OCI-M2 (cell line): ENCODE results near the gene AADACL4.
"Not testable (repeated sequence)": the region's sequence is repeated elsewhere in the genome, so short reads cannot be mapped to it uniquely, and the experiment has no call there.

Experiments
- DNase-seq: peaks from one replicate; lab custom pipeline; 2025; ENCODE audit not compliant: unreplicated experiment; lab: John Stamatoyannopoulos, UW

The AADACL4 gene

DNA sequence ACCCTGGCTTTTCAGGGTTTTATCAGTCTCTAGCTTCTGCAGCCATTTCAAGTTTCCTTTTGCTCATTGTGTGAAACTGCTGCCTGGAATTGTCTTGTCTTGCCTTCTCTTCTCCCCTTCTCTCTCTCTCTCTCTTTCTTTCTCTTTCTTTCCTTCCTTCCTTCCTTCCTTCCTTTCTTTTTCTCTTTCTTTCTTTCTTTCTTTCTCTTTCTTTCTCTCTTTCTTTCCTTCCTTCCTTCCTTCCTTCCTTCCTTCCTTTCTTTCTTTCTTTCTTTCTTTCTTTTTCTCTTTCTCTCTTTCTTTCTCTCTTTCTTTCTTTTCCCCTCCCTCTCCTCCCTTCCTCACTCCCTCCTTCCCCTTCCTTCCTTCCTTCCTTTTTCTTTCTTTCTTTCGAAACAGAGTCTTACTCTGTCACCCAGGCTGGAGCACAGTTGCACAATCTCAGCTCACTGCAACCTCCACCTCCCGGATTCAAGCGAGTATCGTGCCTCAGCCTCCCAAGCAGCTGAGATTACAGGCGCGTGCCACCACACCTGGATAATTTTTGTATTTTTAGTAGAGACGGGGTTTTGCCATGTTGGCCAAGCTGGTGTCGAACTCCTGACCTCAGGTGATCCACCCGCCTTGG, 14.1 kb downstream of the AADACL4 start:
- DNase-seq, result not testable (repeated sequence)

DNA sequence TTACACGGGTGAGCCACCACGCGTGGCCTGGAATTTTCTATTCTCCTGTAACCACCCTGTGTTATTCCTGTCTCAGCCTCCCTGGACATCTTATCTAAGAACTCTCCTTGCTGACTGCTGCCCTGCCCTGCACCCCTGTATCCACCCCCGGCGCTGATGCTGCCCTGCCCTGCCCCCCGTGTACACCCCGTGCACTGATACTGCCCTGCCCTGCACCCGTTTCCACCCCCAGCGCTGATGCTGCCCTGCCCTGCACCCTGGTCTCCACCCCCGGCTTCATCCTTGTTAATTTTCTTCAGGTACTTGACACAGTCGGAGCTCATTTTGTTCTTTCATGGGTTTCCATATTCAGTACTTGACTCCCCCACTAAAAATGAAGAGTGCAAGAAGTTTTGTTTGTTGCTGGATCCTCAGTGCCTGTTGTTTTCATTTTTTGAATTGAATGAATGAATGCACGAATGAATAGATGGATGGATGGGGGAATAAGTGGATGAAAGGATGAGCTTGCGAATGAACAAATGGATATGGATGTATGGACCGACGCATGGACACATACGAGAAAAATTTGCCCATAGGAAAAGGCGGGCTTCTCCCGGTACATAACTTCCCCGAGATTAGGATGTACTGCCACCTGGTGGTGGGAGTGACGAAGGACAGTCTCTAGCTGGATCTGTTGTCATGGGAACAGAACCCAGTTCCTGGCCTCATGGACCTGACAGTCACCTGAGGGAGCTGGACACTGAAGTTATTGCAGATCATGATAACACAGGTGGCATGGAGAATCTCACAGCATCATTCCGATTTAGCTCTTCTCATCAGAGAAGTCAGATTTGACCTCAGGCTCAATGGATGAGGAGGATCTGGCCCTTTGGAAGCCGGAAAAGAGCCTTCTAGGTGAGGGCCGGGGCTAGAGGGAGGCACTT, 14.9 kb downstream of the AADACL4 start:
- peak; percentile 16 for DNase-seq

DNA sequence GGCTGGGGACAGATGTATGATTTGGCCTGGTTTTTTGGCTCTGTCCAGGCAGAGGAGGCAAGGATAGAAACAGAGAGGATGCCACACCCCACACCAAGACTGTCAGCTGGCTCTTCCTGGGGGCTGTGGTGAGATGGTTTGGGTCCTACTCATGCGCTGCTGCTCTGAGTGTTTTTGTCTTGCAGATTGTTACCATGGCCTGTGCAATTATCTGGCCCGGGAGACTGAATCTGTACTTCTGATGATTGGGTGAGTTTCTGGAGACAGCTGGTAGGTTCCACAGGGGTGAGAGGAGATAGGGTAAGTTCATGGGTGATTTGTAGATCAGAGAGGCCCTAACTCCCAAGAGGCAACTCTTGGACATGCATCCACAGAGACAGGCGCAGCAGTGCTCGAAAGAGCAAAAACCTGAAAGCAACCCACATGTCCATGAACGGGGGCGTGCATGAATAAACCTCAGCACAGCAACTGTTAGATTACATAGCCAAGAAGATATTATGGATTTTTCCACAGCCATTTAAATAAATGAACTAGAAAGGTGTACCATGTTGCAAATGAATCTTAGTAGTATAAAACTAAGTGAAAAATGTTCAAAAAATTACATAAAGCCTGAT, 17.8 kb downstream of the AADACL4 start:
- DNase-seq, result no peak

DNA sequence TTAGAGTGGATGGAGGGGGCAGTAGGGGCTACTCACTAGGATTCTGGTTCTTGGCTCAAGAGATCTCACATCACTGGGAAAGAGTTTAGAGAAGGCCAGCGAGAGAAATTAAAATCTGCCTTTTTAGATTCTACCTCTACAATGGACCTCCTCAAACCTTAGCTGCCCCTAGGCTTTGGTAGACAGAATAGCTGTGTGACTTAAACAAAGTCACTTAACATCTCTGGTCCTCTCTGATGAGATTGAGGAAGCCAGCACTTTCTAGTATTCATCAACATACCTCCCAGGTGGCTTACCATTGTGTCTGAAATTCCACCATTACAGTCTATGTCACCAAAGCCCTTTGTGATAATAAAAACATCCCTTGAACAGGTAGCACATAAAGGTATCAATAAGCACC, 18.7 kb downstream of the AADACL4 start:
- DNase-seq, result no peak

DNA sequence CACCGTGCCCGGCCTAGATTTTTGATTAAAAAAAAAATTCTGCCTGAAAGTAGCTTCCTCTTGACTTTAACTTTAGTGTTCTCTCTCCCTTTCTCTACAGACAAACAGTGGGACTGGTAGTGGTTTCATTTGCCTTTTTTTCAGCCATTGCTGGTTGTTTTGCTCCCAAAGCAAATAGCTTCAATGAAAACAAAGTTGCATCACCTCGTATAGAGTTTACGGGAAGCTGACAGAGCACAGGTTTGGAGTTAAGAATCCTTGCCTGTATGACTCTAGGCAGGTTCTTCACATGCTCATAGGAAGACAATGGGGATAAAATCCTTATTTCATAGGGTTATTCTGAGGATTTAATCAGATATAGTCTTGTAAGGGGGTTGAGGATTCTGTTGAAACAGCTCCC, 21.6 kb downstream of the AADACL4 start:
- no peak for DNase-seq

DNA sequence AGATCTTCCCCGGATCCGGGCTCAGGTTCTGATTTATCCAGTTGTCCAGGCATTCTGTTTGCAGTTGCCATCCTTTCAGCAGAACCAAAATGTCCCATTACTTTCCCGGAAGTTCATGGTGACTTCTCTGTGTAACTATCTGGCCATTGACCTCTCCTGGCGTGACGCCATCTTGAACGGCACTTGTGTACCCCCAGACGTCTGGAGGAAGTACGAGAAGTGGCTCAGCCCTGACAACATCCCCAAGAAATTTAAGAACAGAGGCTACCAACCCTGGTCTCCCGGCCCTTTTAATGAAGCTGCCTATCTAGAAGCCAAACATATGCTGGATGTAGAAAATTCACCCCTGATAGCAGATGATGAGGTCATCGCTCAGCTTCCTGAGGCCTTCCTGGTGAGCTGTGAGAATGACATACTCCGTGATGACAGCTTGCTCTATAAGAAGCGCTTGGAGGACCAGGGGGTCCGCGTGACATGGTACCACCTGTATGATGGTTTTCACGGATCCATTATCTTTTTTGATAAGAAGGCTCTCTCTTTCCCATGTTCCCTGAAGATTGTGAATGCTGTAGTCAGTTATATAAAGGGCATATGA, 22.4 kb downstream of the AADACL4 start:
- DNase-seq, result no peak

DNA sequence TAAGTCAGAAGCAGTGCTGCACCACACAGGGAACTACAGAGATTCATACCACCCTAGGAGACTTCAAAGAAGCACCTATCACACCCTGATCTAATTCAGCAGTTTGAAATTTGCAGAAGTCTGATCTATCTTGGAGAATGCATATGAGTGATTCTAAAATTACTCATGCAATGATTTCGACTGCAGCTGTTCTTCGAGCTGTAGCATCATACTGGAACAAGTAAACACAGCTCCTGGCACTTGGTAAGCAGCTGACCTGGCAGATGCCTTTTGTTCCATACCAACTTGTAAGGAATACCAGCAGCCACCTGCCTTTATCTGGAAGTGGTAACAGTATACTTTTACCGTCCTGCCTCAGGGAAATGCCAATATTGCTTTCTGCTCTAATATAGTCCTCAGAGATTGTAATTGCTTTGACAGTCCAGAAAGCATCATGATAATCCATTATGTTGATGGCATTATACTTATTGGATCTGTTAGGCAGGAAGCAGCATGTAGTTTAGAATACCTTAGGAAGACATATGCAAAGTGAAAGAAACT, 25.7 kb downstream of the AADACL4 start:
- DNase-seq, result no peak

DNA sequence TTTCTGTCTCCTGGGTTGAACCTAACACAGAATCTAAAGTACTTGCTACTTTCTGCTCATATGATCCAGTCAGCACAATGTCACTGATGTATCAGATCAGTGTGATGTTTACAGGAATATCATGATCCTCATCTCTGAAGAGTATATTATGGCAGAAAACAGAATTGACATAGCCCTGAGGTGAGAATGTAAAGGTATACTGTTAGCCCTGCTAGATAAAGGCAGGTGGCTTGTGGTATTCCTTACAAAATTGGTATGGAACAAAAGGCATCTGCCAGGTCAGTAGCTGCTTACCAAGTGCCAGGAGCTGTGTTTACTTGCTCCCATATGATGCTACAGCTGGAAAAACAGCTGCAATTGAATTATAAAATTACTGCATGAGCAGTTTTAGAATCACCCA, 30.5 kb downstream of the AADACL4 start:
- no peak for DNase-seq

DNA sequence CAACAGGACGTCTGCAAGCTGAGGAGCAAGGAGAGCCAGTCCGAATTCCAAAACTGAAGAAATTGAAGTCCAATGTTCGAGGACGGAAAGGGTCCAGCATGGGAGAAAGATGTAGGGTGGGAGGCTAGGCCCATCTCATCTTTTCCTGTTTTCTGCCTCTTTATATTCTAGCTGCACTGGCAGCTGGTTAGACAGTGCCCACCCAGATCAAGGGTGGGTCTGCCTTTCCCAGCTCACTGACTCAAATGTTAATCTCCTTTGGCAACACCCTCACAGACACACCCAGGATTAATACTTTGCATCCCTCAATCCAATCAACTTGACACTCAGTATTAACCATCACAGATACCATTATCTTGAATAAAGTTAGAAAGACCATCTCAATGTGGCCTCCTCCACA, 32.2 kb downstream of the AADACL4 start:
- not testable (repeated sequence) for DNase-seq

DNA sequence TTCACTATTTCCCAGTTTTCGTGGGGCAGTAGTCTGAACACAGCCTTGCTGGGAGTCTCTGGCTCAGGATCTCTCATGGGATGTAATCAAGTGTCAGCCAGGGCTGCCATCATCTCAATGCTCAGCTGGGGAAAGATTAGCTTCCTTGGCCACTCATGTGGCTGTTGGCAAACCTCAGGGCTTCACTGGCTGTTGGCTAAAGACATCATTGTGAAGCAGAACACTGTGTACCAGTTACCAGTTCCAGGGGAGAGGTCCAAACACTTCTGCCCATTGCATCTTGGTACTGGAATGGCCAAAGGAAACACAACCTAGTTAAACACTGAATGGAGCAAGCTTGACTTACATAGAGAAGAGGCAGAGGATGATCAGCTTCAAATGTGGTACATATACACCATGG, 33.7 kb downstream of the AADACL4 start:
- DNase-seq, result no peak

DNA sequence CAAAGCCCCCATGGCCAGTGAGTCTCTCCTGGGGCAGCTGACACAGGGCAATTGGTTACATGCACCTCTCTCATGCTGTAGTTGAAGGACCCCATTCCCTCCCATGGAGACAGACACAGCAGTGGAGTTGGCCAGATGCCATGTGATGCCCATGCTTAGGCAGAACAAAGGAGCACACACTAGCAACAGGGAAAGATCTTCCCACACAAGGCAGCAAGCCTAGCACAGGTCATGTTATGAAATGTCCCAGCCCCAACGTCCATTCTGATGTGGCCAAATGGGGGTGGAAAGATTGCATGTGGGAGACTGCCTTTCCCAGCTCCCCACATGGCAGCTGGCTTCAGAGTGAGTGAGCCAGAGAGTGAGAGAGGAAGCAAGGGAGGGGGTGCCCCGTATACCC, 34.5 kb downstream of the AADACL4 start:
- DNase-seq, result no peak

DNA sequence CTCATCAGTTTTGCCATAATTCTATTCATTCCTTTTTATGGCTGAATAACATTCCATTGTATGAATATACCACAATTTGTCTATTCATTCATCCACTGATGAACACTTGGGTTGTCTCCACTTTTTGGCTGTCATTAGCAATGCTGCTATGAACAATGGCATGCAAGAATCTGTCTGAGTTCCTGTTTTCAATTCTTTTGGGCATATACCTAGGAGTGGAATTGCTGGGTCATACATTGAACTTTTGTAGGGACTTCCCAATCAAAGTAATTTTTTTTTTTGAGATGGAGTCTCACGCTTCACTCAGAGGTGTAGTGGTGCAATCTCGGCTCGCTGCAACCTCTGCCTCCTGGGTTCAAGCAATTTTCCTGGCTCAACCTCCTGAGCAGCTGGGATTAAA, 34.9 kb downstream of the AADACL4 start:
- no peak for DNase-seq

DNA sequence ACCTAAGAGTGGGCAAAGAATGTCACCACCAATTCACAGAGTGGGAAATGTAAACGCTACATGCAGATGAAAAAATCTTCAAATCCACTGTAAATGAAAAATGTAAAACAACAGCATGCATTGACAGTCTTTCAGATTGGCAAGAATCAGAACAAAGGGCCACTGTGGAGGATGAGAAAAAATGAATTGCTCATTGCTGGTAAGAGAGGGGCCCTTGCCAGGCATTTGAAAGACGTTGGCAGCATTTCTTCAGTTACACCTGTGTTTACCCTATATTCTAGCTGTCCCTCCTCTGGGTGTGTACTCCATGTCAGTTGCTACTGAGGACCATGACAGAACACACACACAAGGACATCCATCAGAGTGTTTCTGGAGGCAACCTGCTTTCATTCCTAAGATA, 46.3 kb downstream of the AADACL4 start:
- no peak for DNase-seq

DNA sequence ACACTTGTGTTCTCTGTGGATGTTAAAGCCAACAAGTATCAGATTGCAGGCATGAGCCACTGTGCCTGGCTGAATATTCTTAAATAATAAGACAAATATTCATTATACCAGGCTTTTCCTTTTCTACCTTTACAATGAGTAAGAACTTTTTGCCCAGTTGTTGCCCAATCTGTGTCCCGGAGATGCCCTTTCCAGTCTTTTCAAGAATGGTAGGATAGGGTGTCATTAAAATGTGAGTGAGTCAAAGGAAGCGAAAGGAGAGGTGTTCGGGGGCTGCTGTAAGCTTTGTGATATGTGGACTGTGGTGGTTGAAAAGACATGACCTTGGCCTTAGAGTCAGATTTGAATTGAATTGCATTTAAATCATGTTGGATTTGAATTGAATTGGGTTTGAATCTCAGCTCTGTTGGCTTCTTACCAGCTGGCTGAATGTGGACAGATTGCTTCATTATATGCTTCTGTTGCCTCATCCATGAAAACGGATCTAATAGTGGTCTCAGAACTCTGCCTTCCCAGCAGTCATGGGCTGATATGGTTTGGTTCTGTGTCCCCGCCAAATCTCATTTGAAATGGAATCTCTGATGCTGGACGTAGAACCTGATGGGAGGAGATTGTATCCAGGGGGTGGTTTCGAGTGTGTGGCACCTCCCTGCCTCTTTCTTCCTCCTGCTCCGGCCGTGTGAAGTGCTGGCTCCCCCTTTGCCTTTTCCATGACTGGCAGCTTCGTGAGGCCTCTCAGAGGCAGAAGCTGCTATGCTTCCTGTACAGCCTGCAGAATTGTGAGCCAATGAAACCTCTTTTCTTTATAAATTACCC, 49.3 kb downstream of the AADACL4 start:
- no peak for DNase-seq

DNA sequence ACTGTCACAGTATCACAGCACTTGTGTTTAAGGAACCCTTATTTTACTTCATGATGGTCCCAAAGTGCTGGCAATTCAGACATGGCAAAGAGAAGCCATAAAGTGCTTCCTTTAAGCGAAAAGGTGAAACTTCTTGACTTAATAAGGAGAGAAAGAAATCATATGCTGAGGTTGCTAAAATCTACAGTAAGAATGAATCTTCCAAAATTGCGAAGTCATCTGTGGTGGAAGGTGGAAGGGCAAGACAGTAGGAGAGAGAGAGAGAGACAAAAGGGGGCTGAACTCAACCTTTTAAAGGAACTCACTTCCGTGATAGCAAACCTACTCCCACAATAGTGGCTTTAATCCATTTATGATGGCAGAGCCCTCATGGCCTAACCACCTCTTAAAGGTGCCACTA, 52.8 kb downstream of the AADACL4 start:
- DNase-seq, result no peak

DNA sequence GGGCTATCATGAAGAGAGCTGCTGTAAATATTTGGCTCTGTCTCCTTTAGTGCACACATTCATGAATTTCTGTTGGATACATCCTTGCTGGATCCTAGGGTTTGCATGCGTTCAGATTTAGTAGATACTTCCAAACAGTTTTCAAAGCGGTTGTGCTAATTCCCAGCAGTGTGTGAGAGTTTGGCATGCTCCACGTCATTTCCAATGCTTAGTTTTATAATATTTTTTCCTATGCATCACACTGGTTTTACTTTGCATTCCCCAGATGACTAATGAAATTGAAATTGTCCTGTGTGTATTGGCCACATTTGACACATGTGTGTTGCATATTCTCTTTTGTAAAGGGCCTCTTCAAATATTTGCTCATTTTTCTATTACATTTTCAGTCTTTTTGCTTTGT, 53.5 kb downstream of the AADACL4 start:
- no peak for DNase-seq

DNA sequence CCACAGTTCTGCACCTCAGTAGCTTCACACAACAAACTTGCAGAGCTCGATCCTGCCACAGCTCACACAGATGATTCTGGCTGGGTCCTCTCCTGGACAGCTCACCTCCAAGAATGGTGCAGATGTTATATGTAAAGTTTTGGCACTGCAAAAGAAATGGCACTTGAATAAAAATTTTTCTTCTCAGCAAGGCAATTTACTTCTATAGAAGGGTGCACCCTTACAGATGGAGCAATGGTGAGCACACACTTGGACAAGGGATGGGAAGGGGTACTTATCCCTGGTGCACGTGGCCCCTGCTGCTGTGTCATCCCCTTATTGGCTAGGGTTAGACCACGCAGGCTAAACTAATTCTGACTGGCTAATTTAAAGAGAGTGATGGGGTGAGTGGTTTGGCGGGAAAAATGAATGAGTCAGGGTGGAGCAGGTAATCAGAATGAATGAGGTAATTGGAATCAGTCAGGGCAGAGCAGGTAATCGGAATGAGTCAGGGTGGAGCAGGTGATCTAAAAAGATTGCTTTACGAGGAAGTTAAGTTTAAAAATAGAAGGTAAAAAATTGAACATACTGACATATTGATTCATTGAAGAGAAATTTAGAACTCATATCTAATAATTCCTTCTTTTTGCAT, 60.1 kb downstream of the AADACL4 start:
- DNase-seq, result no peak

DNA sequence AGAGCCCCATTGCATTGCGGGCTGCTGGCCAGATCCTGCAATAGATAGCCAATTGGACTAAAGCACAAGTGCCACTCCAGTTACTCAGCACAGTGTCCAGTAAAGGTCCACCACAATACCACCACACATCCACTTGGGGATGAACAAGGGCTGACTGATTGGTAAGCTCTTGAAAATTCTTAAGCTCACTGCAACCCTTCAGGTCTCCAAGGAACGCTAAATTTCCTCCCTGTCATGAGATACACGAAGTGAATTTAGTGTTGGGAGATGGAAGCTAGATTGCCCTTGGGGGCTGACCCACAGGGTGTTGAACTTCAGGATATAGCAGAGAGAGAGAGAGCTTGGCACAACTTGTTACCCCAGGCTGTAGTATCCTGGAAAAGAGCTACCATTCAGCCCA, 62.2 kb downstream of the AADACL4 start:
- DNase-seq, result no peak

DNA sequence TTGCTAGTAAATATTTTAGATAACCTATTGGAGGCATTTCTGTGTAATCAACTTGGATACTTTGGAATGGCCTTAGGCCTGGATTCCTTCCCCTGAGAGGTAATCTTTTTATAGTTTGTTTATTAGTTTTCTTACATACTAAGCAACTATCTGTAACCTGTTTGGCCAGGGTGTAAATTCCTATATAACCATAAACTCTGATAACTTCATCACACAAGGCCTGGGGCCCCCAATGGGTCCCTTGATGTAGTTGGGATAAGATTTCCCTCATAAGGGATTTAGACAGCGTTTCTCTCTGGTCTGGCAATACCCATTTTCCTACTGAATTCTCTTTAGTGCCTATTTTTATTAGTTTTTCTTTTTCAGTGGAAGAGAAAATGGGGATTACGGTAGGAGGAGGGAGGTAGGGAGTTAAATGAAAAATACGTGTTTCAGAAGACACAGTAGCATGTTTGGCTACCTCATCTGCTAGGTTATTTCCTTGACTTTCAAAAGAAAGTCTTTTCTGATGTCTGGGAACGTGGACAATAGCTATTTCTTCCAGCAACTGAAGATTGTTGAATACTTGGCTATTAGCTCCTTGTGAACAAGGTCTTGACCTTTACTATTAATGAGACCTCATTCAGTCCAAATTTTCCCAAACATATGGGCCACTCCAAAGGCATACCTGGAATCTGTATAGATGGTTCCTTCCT, 64.7 kb downstream of the AADACL4 start:
- DNase-seq, result no peak

DNA sequence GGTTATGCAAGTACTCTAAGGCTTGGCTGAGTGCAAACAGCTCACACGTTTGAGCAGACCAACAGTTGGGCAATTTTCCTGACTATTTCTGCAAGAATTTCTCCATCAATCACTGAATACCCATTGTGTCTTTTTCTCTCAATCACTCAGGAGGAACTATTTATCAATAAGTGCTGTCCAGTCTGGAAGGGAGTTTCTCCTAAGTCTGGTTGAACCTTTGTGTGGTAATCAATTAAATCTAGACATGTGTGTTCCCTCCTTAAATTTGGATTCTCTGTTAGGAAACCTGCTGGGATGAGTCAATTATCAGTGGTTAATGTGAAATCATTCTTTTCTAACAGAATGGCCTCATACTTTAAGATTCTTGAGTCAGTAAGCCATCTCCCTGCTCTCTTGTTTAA, 65.2 kb downstream of the AADACL4 start:
- no peak for DNase-seq
